HepG2 (cell line): ENCODE data around the gene DHRS12. TPM values are rescaled to one million over a fixed set of nuclear protein-coding genes. Genes with fewer than 3 reads are reported as not detected.
A peak's percentile ranks its signal among the peaks of the same experiment; 100 is the strongest.

ENCODE experiments used
- ATM ChIP-seq: fragments of 450-650 bp; IDR thresholded peaks from 2 replicates; pipeline ENCODE4 v1.7.1; 2017; ENCODE audit warnings: mild to moderate bottlenecking, borderline replicate concordance
- CHCHD3 ChIP-seq: sonication (generic); formaldehyde crosslinking; IDR thresholded peaks from 2 replicates; pipeline ENCODE4 v1.8.0; 2022; ENCODE audit warnings: mild to moderate bottlenecking, missing genetic modification reagents, moderate library complexity
- IRF2 ChIP-seq: IDR thresholded peaks from 2 replicates; pipeline ENCODE4 v1.6.1; 2018; ENCODE audit warnings: missing genetic modification reagents, missing compliant biosample characterization
- KAT2B ChIP-seq: fragments of 150-350 bp; IDR thresholded peaks from 2 replicates; pipeline ENCODE4 v1.6.1; 2014; ENCODE audit warnings: low read depth, low read length, borderline replicate concordance
- KAT8 ChIP-seq: IDR thresholded peaks from 2 replicates; pipeline ENCODE4 v1.6.1; 2016; ENCODE audit warnings: missing genetic modification reagents, missing compliant biosample characterization
- KDM1A ChIP-seq: IDR thresholded peaks from 2 replicates; pipeline ENCODE4 v1.6.1; 2016; ENCODE audit warnings: missing compliant biosample characterization
- KMT2A ChIP-seq: sonication (generic); formaldehyde crosslinking; IDR thresholded peaks from 2 replicates; pipeline ENCODE4 v1.4.0; 2020; ENCODE audit warnings: missing genetic modification reagents
- NFKBIZ ChIP-seq: IDR thresholded peaks from 2 replicates; pipeline ENCODE4 v1.6.1; 2018; ENCODE audit warnings: missing genetic modification reagents, missing compliant biosample characterization
- POLR2AphosphoS5 ChIP-seq: IDR thresholded peaks from 2 replicates; pipeline ENCODE4 v1.6.1; 2012; ENCODE audit warnings: low read depth, low read length
- REPIN1 ChIP-seq: sonication (generic); formaldehyde crosslinking; IDR thresholded peaks from 2 replicates; pipeline ENCODE4 v1.8.0; 2022; ENCODE audit warnings: missing genetic modification reagents, low read depth, mild to moderate bottlenecking, borderline replicate concordance
- RFX3 ChIP-seq: IDR thresholded peaks from 2 replicates; pipeline ENCODE4 v1.6.1; 2016; ENCODE audit warnings: missing biosample characterization, missing genetic modification reagents
- ZBTB3 ChIP-seq: sonication (generic); formaldehyde crosslinking; IDR thresholded peaks from 2 replicates; pipeline ENCODE4 v1.4.0; 2020; ENCODE audit warnings: low read depth, mild to moderate bottlenecking, moderate library complexity, missing genetic modification reagents, borderline replicate concordance
- ZMAT3 ChIP-seq: sonication (generic); formaldehyde crosslinking; conservative IDR thresholded peaks from 2 replicates; pipeline ENCODE4 v1.7.0; 2021; ENCODE audit warnings: missing genetic modification reagents
- ZMYM4 ChIP-seq: sonication (generic); formaldehyde crosslinking; IDR thresholded peaks from 2 replicates; pipeline ENCODE4 v1.8.1; 2023; ENCODE audit warnings: mild to moderate bottlenecking, missing genetic modification reagents
- ZNF251 ChIP-seq: sonication (generic); formaldehyde crosslinking; IDR thresholded peaks from 2 replicates; pipeline ENCODE4 v1.9.0; 2021; ENCODE audit warnings: mild to moderate bottlenecking, missing genetic modification reagents
- ZNF354B ChIP-seq: sonication (generic); formaldehyde crosslinking; IDR thresholded peaks from 2 replicates; pipeline ENCODE4 v1.8.0; 2022; ENCODE audit warnings: mild to moderate bottlenecking, missing genetic modification reagents
- ZNF432 ChIP-seq: sonication (generic); formaldehyde crosslinking; IDR thresholded peaks from 2 replicates; pipeline ENCODE4 v1.5.0; 2020; ENCODE audit warnings: missing genetic modification reagents, mild to moderate bottlenecking, borderline replicate concordance
- ZNF768 ChIP-seq: sonication (generic); formaldehyde crosslinking; IDR thresholded peaks from 2 replicates; pipeline ENCODE4 v1.4.0; 2020; ENCODE audit warnings: missing genetic modification reagents
- ZNF782 ChIP-seq: sonication (generic); formaldehyde crosslinking; IDR thresholded peaks from 2 replicates; pipeline ENCODE4 v1.4.0; 2020; ENCODE audit warnings: missing genetic modification reagents, mild to moderate bottlenecking, borderline replicate concordance
- ZNF816 ChIP-seq: sonication (generic); formaldehyde crosslinking; IDR thresholded peaks from 2 replicates; pipeline ENCODE4 v1.8.0; 2022; ENCODE audit warnings: missing genetic modification reagents, mild to moderate bottlenecking, borderline replicate concordance
- ZSCAN21 ChIP-seq: sonication (generic); formaldehyde crosslinking; IDR thresholded peaks from 2 replicates; pipeline ENCODE4 v1.8.0; 2022; ENCODE audit warnings: mild to moderate bottlenecking, missing genetic modification reagents, moderate library complexity, borderline replicate concordance
- polyA plus RNA-seq, 8 experiments: library from polyadenylated mRNA; depleted of rRNA in 3 of 8; stranded (reverse) in 7 of 8; unstranded in 1 of 8; fragments of >200 nt; fragmentation: Illumina TruSeq in 4 of 8; extraction: Trizol in 4 of 8; gene quantifications; 2 replicates each; pipeline versions ENCODE4 v1.2.1 to v1.2.3, GENCODE V29; 2011 to 2016; ENCODE audit warnings: low read depth in 4 of 8, missing spikeins in 1 of 8, mixed read lengths in 1 of 8; ENCODE audit not compliant: insufficient read depth in 1 of 8
- total RNA-seq, 5 experiments: library from RNA; depleted of rRNA; stranded (reverse); fragments of >200 nt; fragmentation: Illumina TruSeq; extraction: Trizol; gene quantifications; 2 replicates each; pipeline ENCODE4 v1.2.3, GENCODE V29; 2016; ENCODE audit warnings: low read depth in 1 of 5
- TF ChIP-seq, protein P1 (sequence below): sonication (generic); formaldehyde crosslinking; IDR thresholded peaks from 2 replicates; pipeline ENCODE4 v1.8.1; 2023; ENCODE audit warnings: missing genetic modification reagents, inconsistent platforms, borderline replicate concordance
- TF ChIP-seq, protein P2 (sequence below): sonication (generic); formaldehyde crosslinking; IDR thresholded peaks from 2 replicates; pipeline ENCODE4 v1.4.0; 2020; ENCODE audit warnings: missing genetic modification reagents
- TF ChIP-seq, protein P3 (sequence below): sonication (generic); formaldehyde crosslinking; IDR thresholded peaks from 2 replicates; pipeline ENCODE4 v1.8.1; 2023; ENCODE audit warnings: missing genetic modification reagents, mild to moderate bottlenecking, borderline replicate concordance

The DHRS12 gene
- total and polyA plus RNA-seq, 2 of the 13 experiments (the other 11 are each of a cell fraction or from before 2014, with no cell fraction given), result 7.2 to 8.4 TPM

DNA sequence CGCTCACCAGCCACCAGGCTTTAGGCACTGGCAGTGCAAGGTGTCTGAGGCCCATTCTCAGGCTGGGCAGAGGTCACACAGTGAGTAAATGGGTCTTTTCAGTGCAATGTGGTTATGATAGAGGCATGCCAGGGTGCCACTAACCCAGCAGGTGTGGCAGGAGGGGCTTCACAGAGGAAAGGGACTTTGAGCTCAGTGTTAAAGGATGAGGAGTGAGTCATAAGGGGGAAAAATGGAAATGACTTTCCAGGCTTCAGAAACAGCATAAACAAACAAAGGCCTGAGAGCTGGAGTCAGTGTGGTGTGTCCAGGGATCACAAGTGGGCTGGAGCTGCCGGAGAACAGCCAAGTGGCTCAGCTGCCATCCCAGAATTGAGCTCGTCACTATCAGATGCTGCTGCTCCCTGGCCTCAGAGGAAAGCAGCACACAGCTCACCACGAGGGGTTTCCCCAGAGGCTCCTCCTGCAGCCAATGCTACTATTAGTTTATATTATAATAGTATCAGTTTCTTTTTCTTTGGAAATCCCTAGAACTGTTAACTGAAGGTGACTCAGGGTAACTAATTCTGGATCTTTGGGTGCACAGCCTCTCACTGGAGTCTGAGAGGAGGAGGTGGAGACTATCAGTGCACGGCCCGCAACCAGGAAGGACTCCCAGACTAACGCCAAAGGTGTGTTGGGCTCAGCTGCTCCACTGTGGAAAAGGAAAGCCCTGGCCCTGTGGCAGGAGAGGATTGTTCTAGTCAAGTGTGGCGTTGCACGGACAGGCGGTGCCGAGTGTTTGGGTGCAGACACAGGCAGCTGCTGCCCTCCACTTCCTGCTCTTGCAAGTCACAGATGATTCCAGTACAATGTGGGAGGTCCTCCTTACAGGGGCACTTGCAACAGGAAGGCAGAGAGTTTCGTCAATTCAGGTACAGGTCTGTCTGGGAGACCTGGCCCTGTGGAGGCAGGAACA is 39.5 kb downstream of the DHRS12 start (continued):
- 0 out of 2 replicates have a peak, but pooled peaks have one; percentile 31 for TF ChIP-seq KDM1A (CRISPR knock-in tag)
- no peak for TF ChIP-seq CHCHD3
- TF ChIP-seq ZNF816 (CRISPR knock-in tag), result no peak
- no peak for TF ChIP-seq ZNF251 (CRISPR knock-in tag)
- TF ChIP-seq KMT2A (CRISPR knock-in tag), result no peak
- TF ChIP-seq ZNF354B, result no peak
- TF ChIP-seq ZMAT3 (CRISPR knock-in tag), result no peak
- TF ChIP-seq ZSCAN21 (CRISPR knock-in tag), result no peak
- TF ChIP-seq NFKBIZ (CRISPR knock-in tag), result peak; percentile 62; the same call in 1 of the 2 replicates
- TF ChIP-seq, protein P1, sequence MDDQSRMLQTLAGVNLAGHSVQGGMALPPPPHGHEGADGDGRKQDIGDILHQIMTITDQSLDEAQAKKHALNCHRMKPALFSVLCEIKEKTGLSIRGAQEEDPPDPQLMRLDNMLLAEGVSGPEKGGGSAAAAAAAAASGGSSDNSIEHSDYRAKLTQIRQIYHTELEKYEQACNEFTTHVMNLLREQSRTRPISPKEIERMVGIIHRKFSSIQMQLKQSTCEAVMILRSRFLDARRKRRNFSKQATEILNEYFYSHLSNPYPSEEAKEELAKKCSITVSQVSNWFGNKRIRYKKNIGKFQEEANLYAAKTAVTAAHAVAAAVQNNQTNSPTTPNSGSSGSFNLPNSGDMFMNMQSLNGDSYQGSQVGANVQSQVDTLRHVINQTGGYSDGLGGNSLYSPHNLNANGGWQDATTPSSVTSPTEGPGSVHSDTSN (CRISPR knock-in tag), result no peak
- TF ChIP-seq, protein P2, sequence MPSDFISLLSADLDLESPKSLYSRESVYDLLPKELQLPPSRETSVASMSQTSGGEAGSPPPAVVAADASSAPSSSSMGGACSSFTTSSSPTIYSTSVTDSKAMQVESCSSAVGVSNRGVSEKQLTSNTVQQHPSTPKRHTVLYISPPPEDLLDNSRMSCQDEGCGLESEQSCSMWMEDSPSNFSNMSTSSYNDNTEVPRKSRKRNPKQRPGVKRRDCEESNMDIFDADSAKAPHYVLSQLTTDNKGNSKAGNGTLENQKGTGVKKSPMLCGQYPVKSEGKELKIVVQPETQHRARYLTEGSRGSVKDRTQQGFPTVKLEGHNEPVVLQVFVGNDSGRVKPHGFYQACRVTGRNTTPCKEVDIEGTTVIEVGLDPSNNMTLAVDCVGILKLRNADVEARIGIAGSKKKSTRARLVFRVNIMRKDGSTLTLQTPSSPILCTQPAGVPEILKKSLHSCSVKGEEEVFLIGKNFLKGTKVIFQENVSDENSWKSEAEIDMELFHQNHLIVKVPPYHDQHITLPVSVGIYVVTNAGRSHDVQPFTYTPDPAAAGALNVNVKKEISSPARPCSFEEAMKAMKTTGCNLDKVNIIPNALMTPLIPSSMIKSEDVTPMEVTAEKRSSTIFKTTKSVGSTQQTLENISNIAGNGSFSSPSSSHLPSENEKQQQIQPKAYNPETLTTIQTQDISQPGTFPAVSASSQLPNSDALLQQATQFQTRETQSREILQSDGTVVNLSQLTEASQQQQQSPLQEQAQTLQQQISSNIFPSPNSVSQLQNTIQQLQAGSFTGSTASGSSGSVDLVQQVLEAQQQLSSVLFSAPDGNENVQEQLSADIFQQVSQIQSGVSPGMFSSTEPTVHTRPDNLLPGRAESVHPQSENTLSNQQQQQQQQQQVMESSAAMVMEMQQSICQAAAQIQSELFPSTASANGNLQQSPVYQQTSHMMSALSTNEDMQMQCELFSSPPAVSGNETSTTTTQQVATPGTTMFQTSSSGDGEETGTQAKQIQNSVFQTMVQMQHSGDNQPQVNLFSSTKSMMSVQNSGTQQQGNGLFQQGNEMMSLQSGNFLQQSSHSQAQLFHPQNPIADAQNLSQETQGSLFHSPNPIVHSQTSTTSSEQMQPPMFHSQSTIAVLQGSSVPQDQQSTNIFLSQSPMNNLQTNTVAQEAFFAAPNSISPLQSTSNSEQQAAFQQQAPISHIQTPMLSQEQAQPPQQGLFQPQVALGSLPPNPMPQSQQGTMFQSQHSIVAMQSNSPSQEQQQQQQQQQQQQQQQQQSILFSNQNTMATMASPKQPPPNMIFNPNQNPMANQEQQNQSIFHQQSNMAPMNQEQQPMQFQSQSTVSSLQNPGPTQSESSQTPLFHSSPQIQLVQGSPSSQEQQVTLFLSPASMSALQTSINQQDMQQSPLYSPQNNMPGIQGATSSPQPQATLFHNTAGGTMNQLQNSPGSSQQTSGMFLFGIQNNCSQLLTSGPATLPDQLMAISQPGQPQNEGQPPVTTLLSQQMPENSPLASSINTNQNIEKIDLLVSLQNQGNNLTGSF (CRISPR knock-in tag), result no peak
- no peak for TF ChIP-seq ZNF768 (CRISPR knock-in tag)
- TF ChIP-seq ZNF432 (CRISPR knock-in tag), result no peak
- peak; percentile 47; the same call in 1 of the 2 replicates for TF ChIP-seq KAT8
- TF ChIP-seq REPIN1 (CRISPR knock-in tag), result no peak
- TF ChIP-seq ATM, result no peak
- peak; percentile 39; the same call in 1 of the 2 replicates for TF ChIP-seq ZMYM4 (CRISPR knock-in tag)
- TF ChIP-seq IRF2 (CRISPR knock-in tag), result peak; percentile 45; the same call in 1 of the 2 replicates
- TF ChIP-seq KAT2B, result no peak
- no peak for TF ChIP-seq RFX3 (CRISPR knock-in tag)
- TF ChIP-seq ZBTB3, result 0 out of 2 replicates have a peak, but pooled peaks have one; percentile 54
- TF ChIP-seq, protein P3, sequence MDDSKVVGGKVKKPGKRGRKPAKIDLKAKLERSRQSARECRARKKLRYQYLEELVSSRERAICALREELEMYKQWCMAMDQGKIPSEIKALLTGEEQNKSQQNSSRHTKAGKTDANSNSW (CRISPR knock-in tag), result no peak
- TF ChIP-seq ZNF782, result no peak
- TF ChIP-seq POLR2AphosphoS5, result no peak
